Memory B cell (primary cell): Measurements from ENCODE around the gene OR6B2.

Experiments used
- ATAC-seq: fragments of 150-1000 bp; cut with Tn5 transposase; 2 replicates; pipeline ENCODE4 v1.10.0; 2021; ENCODE audit warnings: low read depth, mild to moderate bottlenecking, moderate library complexity
- DNase-seq, 2 donors: peaks; one replicate each; pipeline ENCODE4 v3.0.0; 2022; ENCODE audit warnings: low spot score in 2 of 2
- H3K27ac Mint-ChIP-seq: one replicate; pipeline ENCODE4 v1.8.0; 2022; ENCODE audit warnings: mild to moderate bottlenecking, moderate library complexity, mixed read lengths
- H3K27me3 Mint-ChIP-seq: one replicate; pipeline ENCODE4 v1.8.0; 2022; ENCODE audit warnings: mixed read lengths
- H3K36me3 Mint-ChIP-seq: one replicate; pipeline ENCODE4 v1.8.0; 2022; ENCODE audit warnings: mild to moderate bottlenecking, mixed read lengths
- H3K4me1 Mint-ChIP-seq: one replicate; pipeline ENCODE4 v1.8.0; 2022; ENCODE audit warnings: mixed read lengths
- H3K4me3 Mint-ChIP-seq: one replicate; pipeline ENCODE4 v1.8.0; 2022; ENCODE audit warnings: mild to moderate bottlenecking, moderate library complexity, mixed read lengths
- H3K9me3 Mint-ChIP-seq: one replicate; pipeline ENCODE4 v1.8.0; 2022; ENCODE audit warnings: mixed read lengths

The OR6B2 gene

DNA sequence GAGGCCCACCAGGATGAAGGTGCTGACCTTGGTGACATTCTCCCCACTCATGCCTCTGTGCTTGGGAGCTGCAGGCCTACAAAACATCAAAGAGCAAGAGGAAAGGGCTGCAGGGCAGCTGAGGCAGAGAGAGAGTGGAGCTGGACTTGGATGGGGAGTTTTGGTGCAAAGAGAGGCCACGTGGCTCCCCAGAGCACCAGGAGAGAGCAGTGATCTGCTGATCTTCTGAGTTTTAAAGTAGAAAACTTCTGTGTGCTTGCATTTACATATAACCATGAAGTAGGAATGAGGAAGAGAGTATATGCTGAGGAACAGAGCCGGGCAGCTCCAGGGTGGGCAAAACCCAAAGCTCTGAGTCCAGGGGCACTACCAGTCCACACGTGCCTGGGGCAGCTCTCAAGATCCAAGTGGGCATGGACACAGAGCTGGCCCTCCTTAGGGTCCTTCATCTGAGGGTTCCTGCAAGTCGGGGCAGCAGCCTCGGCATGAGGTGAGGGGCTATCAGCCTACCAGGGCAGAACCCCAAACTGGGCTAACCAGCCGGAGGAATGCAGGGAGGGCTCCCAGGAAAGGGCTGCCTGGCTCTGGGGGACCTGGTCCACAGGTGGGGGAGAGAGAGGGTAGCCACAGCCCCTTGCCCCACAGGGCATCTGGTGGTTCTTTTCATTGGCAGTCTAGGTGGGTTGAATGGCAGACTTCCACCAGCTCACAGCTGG lies at the start of gene OR6B2:
TSS of gene OR6B2 (minus strand) at position 51 of the 716 bp plus-strand sequence. CDS start at position 51, 0 bp downstream.
- no peaks in the 10 kb centered on the region for H3K36me3 Mint-ChIP-seq
- ATAC-seq, result no peak
- H3K27ac Mint-ChIP-seq, result no peak within 1 kb of the TSS
- no peak within 1 kb of the TSS for H3K4me3 Mint-ChIP-seq
- no peak for DNase-seq
- H3K9me3 Mint-ChIP-seq, result no peaks in the 10 kb centered on the region
- no peaks in the 10 kb centered on the region for H3K4me1 Mint-ChIP-seq
- H3K27me3 Mint-ChIP-seq, result peaks cover 8% of the 10 kb centered on the region

DNA sequence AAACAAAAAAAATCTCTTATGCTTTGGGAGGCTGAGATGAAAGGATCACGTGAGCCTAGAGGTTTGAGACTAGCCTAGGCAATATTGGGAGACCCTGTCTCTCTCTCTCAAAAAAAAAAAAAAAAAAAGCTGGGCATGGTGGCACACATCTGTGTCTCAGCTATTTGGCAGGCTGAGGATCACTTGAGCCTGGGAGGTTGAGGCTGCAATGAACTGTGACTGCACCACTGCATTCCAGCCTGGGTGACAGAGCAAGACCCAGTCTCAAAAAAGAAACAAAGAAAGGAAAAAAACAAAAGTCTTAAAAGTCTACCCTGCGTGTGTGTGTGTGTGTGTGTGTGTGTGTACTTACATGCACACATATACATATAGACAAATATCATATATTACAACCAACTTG lies 48.4 kb upstream of the OR6B2 start:
- ATAC-seq (no peak), DNase-seq (no peak)
- no peak overlapping the region for H3K27ac Mint-ChIP-seq
- no peak overlapping the region for H3K4me3 Mint-ChIP-seq
- H3K27me3 Mint-ChIP-seq, result peaks cover 8% of the 10 kb centered on the region
- peaks cover 19% of the 10 kb centered on the region for H3K9me3 Mint-ChIP-seq
- peaks cover 2% of the 10 kb centered on the region for H3K36me3 Mint-ChIP-seq
- no peaks in the 10 kb centered on the region for H3K4me1 Mint-ChIP-seq

DNA sequence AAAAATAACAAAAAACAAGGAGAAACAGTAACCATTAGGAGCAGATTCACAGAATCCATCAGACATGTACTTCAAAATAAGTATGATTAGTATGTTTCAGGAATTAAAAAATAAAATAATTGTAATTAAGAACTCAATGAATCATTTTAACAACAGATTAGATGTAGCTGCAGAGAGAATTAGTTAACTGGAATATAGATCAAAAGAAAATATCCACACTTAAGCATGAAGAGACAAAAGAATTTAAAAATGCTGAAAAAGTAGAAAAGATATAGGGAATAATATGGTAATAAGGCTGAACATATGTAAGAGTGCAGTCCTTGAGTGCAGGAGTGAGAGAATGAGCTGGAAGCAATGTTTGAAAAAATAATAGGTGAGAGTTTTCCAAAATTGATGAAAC lies 47.2 kb upstream of the OR6B2 start:
- ATAC-seq (no peak), DNase-seq (no peak)
- no peaks in the 10 kb centered on the region for H3K4me1 Mint-ChIP-seq
- H3K27me3 Mint-ChIP-seq, result peaks cover 10% of the 10 kb centered on the region
- H3K27ac Mint-ChIP-seq, result no peak overlapping the region
- H3K9me3 Mint-ChIP-seq, result peaks cover 19% of the 10 kb centered on the region
- H3K36me3 Mint-ChIP-seq, result peaks cover 2% of the 10 kb centered on the region
- H3K4me3 Mint-ChIP-seq, result no peak overlapping the region

DNA sequence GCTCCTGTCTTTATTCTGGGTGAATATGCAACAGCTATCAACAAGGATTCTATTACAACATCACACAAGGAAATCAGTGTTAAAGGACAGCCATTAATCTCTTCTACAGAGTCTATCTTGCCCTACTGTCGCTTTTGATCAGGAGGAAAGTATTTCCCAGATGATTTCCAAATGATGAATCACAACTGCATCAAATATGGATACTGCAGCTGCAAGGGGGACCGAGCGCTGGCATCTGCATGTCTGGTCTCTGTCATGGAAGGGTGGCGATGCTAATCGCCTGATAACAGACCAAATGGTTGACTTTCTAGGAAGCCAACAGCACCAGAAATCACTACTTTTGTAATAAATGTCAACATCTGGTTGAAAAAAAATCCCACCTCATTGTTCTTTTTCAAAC lies 44.3 kb upstream of the OR6B2 start:
- ATAC-seq, result no peak
- Mint-ChIP-seq H3K9me3 (peaks cover 21% of the 10 kb centered on the region), H3K36me3 (peaks cover 2% of the 10 kb centered on the region), H3K4me1 (no peaks in the 10 kb centered on the region), H3K4me3 (no peak overlapping the region), H3K27ac (no peak overlapping the region), H3K27me3 (peaks cover 6% of the 10 kb centered on the region)
- no peak for DNase-seq

DNA sequence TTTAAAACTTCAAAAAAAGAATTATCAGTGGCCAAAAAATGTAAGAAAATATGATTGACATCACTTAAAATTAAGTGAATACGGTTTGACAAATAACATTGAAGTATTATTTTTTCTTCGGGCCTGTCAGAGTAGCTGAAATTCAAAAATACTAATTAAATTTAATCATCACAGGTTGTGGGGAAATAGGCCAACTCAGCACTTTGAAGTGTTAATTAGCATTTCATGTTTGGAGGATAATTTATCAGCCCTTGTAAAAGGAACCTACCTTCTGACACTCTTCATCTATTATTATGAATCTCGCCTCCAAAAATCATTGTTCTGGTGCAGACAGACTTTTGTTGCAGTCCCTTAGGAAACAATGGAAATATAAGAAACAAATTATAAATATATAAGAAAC lies 40.7 kb upstream of the OR6B2 start:
- Mint-ChIP-seq H3K27me3 (peaks cover 11% of the 10 kb centered on the region), H3K4me1 (no peaks in the 10 kb centered on the region), H3K9me3 (peaks cover 10% of the 10 kb centered on the region), H3K36me3 (no peaks in the 10 kb centered on the region), H3K27ac (no peak overlapping the region), H3K4me3 (no peak overlapping the region)
- DNase-seq (no peak), ATAC-seq (no peak)

DNA sequence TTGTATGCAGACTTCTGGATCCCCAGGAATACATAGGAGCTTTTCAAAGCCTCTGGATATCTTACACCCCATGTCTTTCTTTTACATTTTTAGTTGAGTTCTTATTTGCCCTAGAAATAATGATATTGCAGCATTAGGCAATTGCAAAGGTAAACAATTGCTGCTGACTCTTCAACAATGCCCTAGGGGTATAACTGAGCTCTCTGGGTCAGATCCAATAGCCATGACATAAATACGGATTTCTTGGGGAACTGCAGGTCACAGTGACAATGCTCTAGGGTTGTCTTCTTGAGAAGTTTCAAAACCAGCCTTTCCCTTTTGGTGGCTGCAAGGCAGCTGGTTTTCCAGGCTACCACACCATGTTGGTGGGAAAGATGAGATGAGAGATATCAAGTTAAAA lies 39.6 kb upstream of the OR6B2 start:
- no peaks in the 10 kb centered on the region for H3K36me3 Mint-ChIP-seq
- peaks cover 5% of the 10 kb centered on the region for H3K9me3 Mint-ChIP-seq
- H3K27ac Mint-ChIP-seq, result no peak overlapping the region
- DNase-seq, result no peak
- H3K4me1 Mint-ChIP-seq, result no peaks in the 10 kb centered on the region
- H3K4me3 Mint-ChIP-seq, result no peak overlapping the region
- ATAC-seq, result no peak
- H3K27me3 Mint-ChIP-seq, result peaks cover 11% of the 10 kb centered on the region

DNA sequence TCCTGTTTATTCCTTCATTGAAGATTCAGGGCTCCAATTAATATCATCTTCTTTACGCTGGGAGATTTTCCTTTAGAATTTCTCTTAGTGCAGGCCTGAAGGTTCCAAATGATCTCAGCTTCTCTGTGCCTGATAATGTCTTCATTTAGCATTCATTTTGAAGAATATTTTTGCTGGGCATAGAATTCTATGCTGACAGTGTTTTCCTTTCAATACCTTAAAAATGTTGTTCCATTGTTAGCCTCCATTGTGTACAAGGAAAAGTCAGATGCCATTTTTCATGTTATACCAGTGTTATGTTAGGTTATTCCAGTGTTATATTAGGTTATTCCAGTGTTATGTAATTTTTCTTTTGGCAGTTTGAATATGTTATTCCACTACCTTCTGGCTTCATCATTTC lies 38.0 kb upstream of the OR6B2 start:
- no peak overlapping the region for H3K27ac Mint-ChIP-seq
- no peaks in the 10 kb centered on the region for H3K36me3 Mint-ChIP-seq
- no peak overlapping the region for H3K4me3 Mint-ChIP-seq
- ATAC-seq, result no peak
- DNase-seq, result no peak
- H3K9me3 Mint-ChIP-seq, result peaks cover 5% of the 10 kb centered on the region
- no peaks in the 10 kb centered on the region for H3K4me1 Mint-ChIP-seq
- H3K27me3 Mint-ChIP-seq, result peaks cover 11% of the 10 kb centered on the region

DNA sequence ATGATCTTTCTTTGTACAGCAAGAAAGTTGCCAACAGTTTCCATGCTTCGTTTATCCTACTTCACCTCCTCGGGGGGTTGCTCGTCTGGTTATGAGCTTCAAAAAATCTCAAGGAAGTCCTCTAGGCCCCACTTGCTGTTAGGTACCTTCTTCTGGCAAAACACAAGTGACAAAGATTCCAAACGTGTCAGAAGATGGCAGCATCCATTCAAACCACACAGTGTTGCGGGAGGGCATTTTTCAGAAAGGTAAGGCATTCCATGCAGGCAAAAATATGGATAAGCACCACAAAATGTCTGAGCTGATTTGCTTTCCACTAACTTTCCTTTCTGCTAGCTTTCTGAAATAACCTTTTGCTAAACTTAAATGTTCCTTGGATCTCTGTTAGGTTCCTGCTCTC lies 36.3 kb upstream of the OR6B2 start:
- DNase-seq (no peak), ATAC-seq (no peak)
- H3K36me3 Mint-ChIP-seq, result no peaks in the 10 kb centered on the region
- no peaks in the 10 kb centered on the region for H3K4me1 Mint-ChIP-seq
- H3K27me3 Mint-ChIP-seq, result peaks cover 8% of the 10 kb centered on the region
- H3K9me3 Mint-ChIP-seq, result peaks cover 5% of the 10 kb centered on the region
- no peak overlapping the region for H3K4me3 Mint-ChIP-seq
- H3K27ac Mint-ChIP-seq, result no peak overlapping the region

DNA sequence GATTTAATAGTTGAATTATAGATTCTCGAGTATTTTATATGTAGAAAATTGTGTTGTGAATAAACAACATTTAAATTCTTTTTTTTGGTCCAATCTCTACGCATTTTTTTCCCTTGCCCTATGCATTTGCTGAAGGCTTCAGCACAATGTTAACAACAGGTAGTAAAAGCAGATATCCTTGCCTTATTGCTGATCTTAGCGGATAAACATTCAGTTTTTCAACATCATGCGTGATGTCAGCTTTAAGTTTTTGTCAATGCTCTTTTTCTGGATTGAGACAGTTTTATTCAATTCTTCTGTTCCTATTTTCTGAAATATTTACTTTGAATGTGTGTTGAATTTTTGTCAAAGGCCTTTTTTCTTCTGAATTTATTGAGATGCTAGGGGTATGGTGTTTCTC lies 34.7 kb upstream of the OR6B2 start:
- Mint-ChIP-seq H3K27ac (no peak overlapping the region), H3K4me3 (no peak overlapping the region), H3K9me3 (peaks cover 5% of the 10 kb centered on the region)

DNA sequence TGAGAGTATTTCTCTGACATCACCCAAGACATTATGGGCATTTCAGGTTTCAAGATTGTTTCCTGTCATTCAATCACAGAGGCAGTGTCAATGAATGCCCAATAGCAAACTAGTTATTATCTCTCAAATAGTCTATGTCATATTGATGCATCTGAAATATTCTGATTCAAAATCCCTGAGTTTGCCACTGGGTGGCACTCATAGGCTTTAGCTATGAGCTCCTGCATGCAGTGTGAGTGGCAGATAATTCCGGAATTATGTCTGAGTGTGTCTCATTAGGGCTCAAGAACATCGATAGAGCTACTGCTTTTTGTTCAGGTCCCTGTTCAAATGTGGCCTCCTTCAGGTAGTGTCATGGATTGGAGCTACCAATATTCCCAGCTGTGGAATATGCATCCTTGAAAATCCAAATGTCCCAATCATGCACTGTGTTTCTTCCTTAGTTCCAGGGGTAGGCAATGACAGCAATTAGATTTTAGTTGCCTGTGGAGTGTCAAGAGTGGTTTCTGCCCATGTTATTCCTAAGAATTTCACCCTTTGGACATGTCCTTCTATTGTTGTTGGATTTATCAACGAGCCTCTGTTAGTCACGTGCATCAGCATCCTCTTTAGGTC lies 30.9 kb upstream of the OR6B2 start:
- no peaks in the 10 kb centered on the region for H3K9me3 Mint-ChIP-seq
- ATAC-seq (peak; percentile 77), DNase-seq (peak in 1 of 2 donors; percentile 46)
- no peaks in the 10 kb centered on the region for H3K36me3 Mint-ChIP-seq
- no peak overlapping the region for H3K4me3 Mint-ChIP-seq
- H3K4me1 Mint-ChIP-seq, result no peaks in the 10 kb centered on the region
- no peak overlapping the region for H3K27ac Mint-ChIP-seq
- H3K27me3 Mint-ChIP-seq, result peaks cover 12% of the 10 kb centered on the region

More for the DNA sequence above, 34.7 kb upstream of the OR6B2 start:
- Mint-ChIP-seq H3K27me3 (peaks cover 8% of the 10 kb centered on the region), H3K4me1 (no peaks in the 10 kb centered on the region), H3K36me3 (no peaks in the 10 kb centered on the region)
- DNase-seq, result no peak
- ATAC-seq, result no peak

DNA sequence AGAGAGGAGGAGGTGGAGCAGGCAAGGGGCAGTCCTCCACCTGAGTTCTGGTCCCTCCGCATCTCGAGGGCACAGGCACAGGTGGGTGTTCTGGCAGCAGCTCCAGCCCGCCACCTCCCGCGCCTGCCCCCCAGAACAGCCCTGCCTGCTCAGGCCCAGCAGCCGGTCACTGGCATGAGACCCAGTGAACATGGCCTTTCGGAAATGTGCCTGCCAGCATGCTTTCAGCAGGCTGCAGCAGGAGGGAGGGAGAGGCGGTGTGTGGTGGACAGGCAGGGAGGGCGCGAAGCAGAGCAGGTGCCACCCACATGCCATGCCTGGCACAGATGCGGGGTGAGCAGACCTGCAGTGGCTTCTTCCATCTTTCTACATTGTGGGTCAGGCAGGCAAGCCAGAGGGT lies 26.4 kb upstream of the OR6B2 start:
- Mint-ChIP-seq H3K4me3 (no peak overlapping the region), H3K9me3 (no peaks in the 10 kb centered on the region), H3K27ac (no peak overlapping the region), H3K27me3 (peaks cover 34% of the 10 kb centered on the region), H3K4me1 (peaks cover 4% of the 10 kb centered on the region), H3K36me3 (no peaks in the 10 kb centered on the region)
- no peak for DNase-seq
- no peak for ATAC-seq

DNA sequence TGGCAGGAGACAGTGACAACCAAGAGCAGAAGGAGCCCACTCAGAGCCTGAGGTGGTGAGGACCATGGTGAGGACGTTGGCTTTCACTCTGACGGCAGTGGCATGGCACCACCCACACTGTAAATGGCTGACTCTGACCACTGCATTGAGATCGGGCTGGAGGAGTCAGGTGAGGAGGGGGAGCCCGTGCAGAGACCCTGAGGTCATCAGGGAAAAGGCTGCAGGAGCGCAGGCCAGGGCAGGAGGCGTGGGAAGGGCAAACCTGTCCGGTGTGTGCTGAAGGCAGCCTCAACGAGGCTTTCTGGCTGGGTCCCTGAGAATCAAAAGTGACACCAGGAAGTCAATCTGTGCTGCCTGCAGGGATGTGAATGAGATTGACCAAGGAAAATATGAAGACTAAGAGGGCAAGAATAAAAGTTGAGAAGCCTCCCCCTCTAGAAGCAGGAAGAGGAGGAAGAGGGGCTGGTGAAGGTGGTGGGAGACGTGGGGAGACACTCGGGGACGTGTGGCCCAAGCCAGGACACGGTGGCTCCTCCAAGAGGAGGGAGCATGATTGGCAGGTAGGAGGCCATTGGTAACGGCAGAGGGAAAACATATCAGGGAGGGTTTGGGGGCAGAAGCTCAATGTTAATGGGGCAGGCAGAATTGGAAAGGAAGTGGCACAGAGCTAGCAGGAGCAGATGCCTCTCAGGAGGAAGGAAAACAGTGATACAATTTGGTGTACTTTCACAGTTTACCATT lies 25.1 kb upstream of the OR6B2 start:
- DNase-seq (no peak), ATAC-seq (no peak)
- Mint-ChIP-seq H3K9me3 (no peaks in the 10 kb centered on the region), H3K36me3 (no peaks in the 10 kb centered on the region), H3K4me3 (no peak overlapping the region), H3K27me3 (peaks cover 34% of the 10 kb centered on the region), H3K27ac (no peak overlapping the region), H3K4me1 (peaks cover 4% of the 10 kb centered on the region)

DNA sequence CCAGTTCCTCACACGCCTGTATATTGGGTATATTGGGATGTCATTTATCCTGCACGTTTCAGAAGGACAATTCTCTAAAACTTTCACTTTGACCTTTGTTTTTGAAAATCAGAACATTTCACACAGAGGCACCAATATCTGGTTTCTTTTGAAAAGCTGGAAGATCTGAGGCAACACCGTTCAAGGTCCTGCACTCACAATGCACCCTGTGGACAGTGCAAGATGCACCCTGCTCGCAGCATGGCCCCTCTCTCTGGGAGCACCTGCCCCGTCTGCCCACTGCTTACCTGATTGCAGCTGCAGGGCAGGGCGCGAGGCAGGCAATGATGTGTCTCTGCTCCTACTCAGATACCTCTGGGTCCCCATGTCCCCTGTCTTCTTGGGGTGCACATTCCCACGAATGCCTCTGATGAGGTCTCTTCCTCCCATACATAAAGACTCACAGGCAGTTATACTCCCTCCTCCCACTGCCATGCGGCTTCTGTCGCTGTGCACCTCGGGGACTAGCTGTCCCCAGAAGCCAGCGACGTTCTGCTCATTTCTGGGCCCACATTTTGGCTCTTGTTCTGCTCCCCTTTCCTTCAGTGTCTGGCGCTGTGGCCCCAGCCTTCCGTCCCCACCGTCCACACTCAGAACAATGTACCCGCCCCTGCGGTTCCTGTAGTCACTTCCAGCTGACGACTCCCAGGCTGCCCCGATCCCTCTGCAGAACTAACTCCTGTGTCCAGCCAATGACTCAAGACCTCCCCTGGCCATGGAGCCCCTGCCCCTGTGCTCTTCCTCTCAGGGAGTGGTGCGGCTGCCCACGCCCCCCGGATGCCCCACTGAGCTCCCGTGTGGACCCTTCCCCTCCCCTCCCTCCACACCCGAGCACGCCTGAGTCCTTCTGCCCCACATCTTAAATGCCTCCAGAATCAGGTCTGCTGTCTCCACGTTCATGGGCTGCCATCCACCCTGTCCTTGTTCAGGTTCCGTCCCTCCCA lies 23.2 kb upstream of the OR6B2 start, which contains the start of gene OR6B3:
TSS of gene OR6B3 (minus strand) at position 349 of the 983 bp plus-strand sequence.
- H3K4me1 Mint-ChIP-seq, result peaks cover 4% of the 10 kb centered on the region
- H3K4me3 Mint-ChIP-seq, result no peak within 1 kb of the TSS
- no peak within 1 kb of the TSS for H3K27ac Mint-ChIP-seq
- no peak for ATAC-seq
- H3K27me3 Mint-ChIP-seq, result peaks cover 32% of the 10 kb centered on the region
- DNase-seq, result no peak
- no peaks in the 10 kb centered on the region for H3K9me3 Mint-ChIP-seq
- H3K36me3 Mint-ChIP-seq, result no peaks in the 10 kb centered on the region
